ENCODE data around the gene NCOA4. TPM values are rescaled to one million over a fixed set of nuclear protein-coding genes. Genes with fewer than 3 reads are reported as not detected.

The NCOA4 gene
- 134 and 157 TPM in 2 replicates for total RNA-seq

DNA sequence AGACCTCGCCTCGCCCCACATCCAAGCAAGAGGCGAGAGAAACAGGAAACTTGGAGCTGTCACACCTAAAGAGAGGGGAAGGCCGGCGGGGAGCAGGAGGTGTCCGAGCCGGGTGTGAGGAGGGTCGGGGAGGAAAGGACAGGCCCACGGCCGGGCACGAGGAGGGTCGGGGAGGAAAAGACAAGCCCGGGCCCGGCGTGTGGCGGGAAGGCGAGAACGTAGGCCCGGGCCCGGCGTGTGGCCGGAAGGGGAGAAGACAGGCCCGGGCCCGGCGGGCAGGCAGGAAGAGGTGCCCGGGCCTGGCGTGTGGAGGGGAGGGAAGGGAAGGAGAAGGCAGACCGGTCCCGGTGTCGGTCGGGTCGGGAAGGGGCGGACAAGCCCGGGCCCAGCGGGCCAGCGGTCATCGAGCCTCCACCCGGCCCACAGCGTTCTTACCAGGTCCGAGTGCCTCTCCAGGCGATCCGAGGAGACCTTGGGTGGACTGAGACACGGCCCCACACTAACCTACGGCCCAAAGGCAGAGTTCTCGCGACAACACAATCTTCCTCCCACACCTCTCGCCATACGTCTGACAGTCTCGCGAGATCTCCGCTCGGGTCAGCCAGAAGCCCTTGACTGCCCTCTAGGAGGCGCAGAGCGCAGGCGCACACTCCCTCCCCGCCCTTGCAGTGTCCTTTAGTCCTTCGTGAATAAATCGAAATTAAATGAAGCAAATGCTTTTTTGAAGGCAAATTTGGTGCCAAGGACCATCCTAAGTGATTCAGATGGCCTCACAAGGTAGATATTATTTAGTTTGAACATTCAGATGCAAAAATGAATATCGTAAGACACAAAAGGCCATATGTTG, at the start of gene NCOA4:
Gene NCOA4 (minus strand): TSS at position 533 of the 847 bp plus-strand sequence. CDS start 13,943 bp downstream, outside the sequence.

GRCh38 chr10:46046261-46046660, 15.8 kb upstream of the NCOA4 start, which contains the start of gene MSMB:
Gene MSMB, minus strand, starts transcription at chr10:46046269. Its CDS starts 32 bp downstream, at chr10:46046237.

DNA sequence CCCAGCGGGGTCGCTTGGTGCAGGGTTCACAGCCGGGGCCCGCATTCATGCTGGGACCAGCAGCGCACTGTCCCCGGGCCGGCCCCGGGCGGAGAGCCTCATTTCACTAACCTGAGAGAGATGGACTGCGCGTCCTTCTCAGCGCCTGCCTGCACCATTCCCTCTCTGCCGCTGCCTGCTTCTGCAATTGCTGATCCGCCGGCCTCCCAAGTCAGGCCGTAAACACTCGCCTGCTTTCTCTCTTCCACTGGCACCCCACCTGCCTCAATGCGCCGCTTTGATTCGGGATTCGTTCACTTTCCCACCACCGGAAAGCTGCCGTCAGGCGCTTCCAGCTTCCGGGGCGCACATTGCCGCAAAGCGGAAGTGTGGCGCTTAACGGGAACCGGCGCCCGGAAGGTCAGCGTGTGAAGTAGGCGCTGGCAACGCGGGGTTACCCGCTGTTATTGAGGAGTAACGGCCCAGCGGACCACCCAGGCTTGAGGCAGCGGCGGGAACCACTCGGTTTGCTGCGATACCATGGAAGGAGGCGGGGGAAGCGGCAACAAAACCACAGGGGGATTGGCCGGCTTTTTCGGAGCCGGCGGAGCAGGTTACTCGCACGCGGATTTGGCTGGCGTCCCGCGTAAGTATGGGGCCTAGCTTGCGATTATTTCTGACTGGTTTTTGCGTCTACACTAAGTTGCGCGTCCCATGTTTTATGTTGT, 58.2 kb downstream of the NCOA4 start, which contains the start of gene TIMM23:
Gene TIMM23 (plus strand): TSS at position 384 of the 707 bp plus-strand sequence. CDS start 136 bp downstream, at position 520.

Other genes starting within 250 kb of the NCOA4 start
- 2.6 and 4.9 TPM in 2 replicates for gene AGAP4, start 183.1 kb downstream of the NCOA4 start, total RNA-seq
- gene TIMM23, start 58.1 kb downstream of the NCOA4 start, total RNA-seq: 72.5 and 105 TPM in 2 replicates
- 0.62 TPM in 1 of 2 replicates, not detected in the other for gene MSMB, start 15.6 kb upstream of the NCOA4 start, total RNA-seq

Data from uterine smooth muscle cell (primary cell).